Activated CD4-positive, alpha-beta memory T cell treated with anti-CD3 and anti-CD28 coated beads for 36 hours (primary cell): ENCODE measurements around the gene HRNR. TPM values are rescaled to one million over a fixed set of nuclear protein-coding genes. Genes with fewer than 3 reads are reported as not detected.

Experiments used
- CTCF ChIA-PET: fragments of 350-600 bp; sonication (Branson Sonifier 250); formaldehyde crosslinking; loops from one replicate; lab custom pipeline; 2021; ENCODE audit warnings: antibody characterized with exemption, inconsistent platforms; lab: Charles Lee
- POLR2A ChIA-PET: fragments of 350-600 bp; sonication (Branson Sonifier 250); formaldehyde crosslinking; loops from one replicate; lab custom pipeline; 2021; ENCODE audit warnings: antibody characterized with exemption; lab: Charles Lee
- DNase-seq: peaks from one replicate; pipeline ENCODE4 v3.0.0-alpha.2; 2020
- H3K27ac Mint-ChIP-seq: one replicate; pipeline ENCODE4 v1.8.0; 2021; ENCODE audit warnings: mixed read lengths
- H3K27me3 Mint-ChIP-seq: one replicate; pipeline ENCODE4 v1.8.0; 2021; ENCODE audit warnings: mixed read lengths
- H3K36me3 Mint-ChIP-seq: one replicate; pipeline ENCODE4 v1.8.0; 2021; ENCODE audit warnings: mixed read lengths
- H3K4me1 Mint-ChIP-seq: one replicate; pipeline ENCODE4 v1.8.0; 2021; ENCODE audit warnings: low read depth, mixed read lengths
- H3K4me3 Mint-ChIP-seq: one replicate; pipeline ENCODE4 v1.8.0; 2021; ENCODE audit warnings: mild to moderate bottlenecking, mixed read lengths
- H3K9me3 Mint-ChIP-seq: one replicate; pipeline ENCODE4 v1.8.0; 2021; ENCODE audit warnings: mixed read lengths
- intact Hi-C: fragments of 100-400 bp; cut with micrococcal nuclease; formaldehyde crosslinking; loops from one replicate; pipeline ENCODE4 v1.15.1; 2023
- total RNA-seq, 2 experiments: library from RNA; stranded (reverse); gene quantifications; one replicate each; pipeline ENCODE4 v1.2.3, GENCODE V29; 2021

Gene HRNR
- total RNA-seq, 2 experiments from 2014 or later, result not detected

DNA sequence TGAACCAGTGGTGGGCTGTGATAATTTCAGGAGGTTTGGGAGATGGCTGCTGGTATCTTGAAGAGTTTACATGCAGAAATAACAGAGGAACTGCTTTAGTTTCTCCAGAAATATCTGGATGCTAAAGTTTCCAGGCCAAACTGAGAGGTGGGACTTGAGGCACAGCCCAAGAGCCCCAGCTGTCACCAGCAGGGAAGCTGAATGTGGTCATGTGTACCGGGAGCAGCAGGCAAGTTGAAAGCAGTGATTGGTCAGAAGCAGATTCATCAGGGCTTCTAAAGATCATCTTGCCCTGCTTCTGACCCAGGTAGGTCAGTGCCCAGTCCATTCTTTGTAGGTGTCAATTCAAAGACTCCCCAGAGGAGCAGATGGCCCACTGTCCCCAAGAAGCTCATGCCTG is 57.0 kb downstream of the HRNR start:
- ChIA-PET CTCF (interaction anchor here (1.6 kb wide), 1 partner anchor 114 kb away, joined by 4 read pairs; no protein-coding TSS in a partner anchor), POLR2A (no interaction called here)
- Mint-ChIP-seq H3K4me3 (no peak overlapping the region), H3K36me3 (no peaks in the 10 kb centered on the region), H3K27ac (no peak overlapping the region), H3K9me3 (no peaks in the 10 kb centered on the region), H3K27me3 (peaks cover 2% of the 10 kb centered on the region), H3K4me1 (peaks cover 7% of the 10 kb centered on the region)
- DNase-seq, result no peak
- intact Hi-C loops, result no loop called here

DNA sequence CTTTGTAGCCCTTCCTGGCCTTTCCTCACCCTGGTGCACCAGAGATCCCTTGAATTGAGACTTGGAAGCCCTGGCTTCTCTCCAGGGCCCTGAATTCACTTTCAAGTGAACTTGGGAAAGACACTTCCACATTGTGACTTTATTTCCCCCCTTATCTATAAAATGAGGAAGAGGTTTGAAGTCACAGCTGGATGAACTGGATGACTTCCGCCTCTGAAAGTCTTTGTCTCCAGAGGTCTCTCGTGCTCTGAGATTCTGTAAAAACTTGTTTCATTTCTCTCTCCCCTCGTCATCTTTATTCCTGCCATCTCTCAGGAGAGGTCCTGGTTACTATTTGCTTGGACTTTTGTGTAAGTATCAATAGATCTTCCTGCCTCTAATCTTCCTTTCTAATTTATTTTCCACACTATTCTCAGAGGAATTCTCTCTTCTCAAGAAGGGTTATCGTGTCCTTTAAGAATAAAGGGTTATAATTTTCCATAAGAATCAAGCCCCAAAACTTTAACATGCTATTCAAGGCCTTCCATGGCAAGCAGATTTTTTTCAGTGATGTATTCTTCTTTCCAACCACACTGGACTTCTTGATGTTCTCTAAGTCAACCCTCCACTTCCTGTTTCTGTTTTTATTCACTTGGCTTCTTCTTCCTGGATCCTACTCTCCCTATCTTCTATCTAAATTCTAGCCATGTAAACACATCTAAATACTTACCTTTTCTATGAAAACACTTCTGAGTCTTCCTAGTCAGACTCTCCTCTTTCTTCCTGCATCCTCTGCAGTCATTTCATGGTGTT is 58.5 kb downstream of the HRNR start:
- no peak overlapping the region for H3K27ac Mint-ChIP-seq
- no peaks in the 10 kb centered on the region for H3K36me3 Mint-ChIP-seq
- no peak for DNase-seq
- H3K27me3 Mint-ChIP-seq, result peaks cover 2% of the 10 kb centered on the region
- CTCF ChIA-PET, result no interaction called here
- H3K9me3 Mint-ChIP-seq, result no peaks in the 10 kb centered on the region
- H3K4me3 Mint-ChIP-seq, result no peak overlapping the region
- H3K4me1 Mint-ChIP-seq, result peaks cover 7% of the 10 kb centered on the region
- POLR2A ChIA-PET, result no interaction called here
- intact Hi-C loops, result no loop called here

DNA sequence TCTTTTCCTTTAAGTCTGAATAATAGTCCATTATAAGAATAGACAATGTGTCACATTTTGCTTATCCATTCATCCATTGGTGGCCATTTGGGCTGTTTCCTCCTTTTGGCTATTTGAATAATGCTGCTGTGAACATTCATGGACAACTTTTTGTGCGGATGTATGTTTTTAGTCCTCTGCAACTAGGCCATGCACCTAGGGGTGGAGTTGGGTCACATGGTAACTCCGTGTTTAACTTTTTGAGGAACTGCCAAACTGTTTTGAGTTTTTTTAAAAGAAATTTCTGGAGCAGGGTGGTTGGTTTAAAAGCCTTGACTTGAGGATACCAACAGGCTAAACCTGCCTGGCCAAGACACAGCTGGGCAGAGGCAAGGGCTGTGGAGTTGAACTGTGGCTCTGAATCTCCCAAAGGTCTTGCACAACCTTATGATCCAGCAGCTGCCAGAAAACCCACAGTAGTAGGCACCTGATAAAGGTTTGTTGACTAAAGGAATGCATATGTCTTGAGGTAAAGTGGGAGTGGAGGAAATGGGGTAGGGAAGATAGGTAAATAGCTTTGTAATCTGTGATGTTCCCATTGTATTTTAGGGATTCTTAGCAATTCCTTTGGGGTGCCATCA is 59.4 kb downstream of the HRNR start:
- Mint-ChIP-seq H3K4me1 (peaks cover 7% of the 10 kb centered on the region), H3K27me3 (peaks cover 2% of the 10 kb centered on the region), H3K36me3 (no peaks in the 10 kb centered on the region), H3K27ac (no peak overlapping the region), H3K9me3 (no peaks in the 10 kb centered on the region), H3K4me3 (no peak overlapping the region)
- intact Hi-C loops, result no loop called here
- DNase-seq, result no peak
- CTCF ChIA-PET, result interaction anchor here (0.9 kb wide), 1 partner anchor 294 kb away, joined by 4 read pairs; no protein-coding TSS in a partner anchor
- POLR2A ChIA-PET, result no interaction called here

DNA sequence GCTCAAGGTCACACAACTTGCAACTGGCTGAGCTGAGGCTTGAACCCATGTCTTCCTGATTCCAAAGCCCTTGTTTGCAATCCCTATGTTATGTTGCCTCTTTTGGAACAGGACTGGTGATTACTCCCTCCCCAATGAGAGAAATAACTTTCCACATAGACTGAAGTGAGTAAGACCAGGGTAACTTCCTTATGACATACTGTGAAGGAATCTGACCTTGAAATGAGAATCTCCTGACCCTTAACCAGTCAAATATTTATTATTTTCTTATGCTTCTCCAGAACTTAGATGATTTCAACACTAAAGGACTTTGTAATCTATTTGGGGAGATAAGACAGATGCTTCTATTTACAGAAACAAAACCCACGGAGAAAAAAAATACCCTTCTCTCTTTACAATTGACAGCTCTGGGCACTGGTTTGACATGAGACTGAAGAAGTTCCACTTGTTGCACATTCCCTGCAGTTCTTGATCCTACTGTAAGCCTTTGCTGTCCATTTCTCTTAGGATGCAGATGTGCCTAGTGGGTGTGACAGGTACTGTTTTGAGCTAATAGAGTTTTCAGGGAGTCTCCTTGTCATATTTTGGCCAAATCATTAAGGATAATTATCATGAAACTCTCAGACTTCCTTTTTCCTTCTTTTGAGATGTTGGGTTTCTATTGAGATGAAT is 61.1 kb downstream of the HRNR start:
- no peak overlapping the region for H3K27ac Mint-ChIP-seq
- no peak for DNase-seq
- H3K36me3 Mint-ChIP-seq, result no peaks in the 10 kb centered on the region
- intact Hi-C loops, result no loop called here
- no peak overlapping the region for H3K4me3 Mint-ChIP-seq
- CTCF ChIA-PET, result no interaction called here
- POLR2A ChIA-PET, result no interaction called here
- H3K4me1 Mint-ChIP-seq, result peaks cover 7% of the 10 kb centered on the region
- H3K27me3 Mint-ChIP-seq, result peaks cover 2% of the 10 kb centered on the region
- H3K9me3 Mint-ChIP-seq, result no peaks in the 10 kb centered on the region

Other genes with a start within 250 kb of the HRNR start
- 100 to 1,000 TPM; 257 to 270 TPM for gene S100A10, start 230.3 kb downstream of the HRNR start, total RNA-seq
- gene S100A11, start 187.2 kb downstream of the HRNR start, total RNA-seq, result 100 to 1,000 TPM; 460 to 477 TPM
- not detected for gene TCHHL1, start 135.1 kb downstream of the HRNR start, total RNA-seq
- not detected for gene TCHH, start 108.7 kb downstream of the HRNR start, total RNA-seq
- gene RPTN, start 65.0 kb downstream of the HRNR start, total RNA-seq, result not detected
- not detected for gene FLG, start 101.0 kb upstream of the HRNR start, total RNA-seq
- gene FLG2, start 135.8 kb upstream of the HRNR start, total RNA-seq, result not detected
- not detected for gene CRNN, start 190.1 kb upstream of the HRNR start, total RNA-seq